Endothelial cell (in vitro differentiated cells): ENCODE measurements around the gene DOCK1. TPM values are rescaled to one million over a fixed set of nuclear protein-coding genes. Genes with fewer than 3 reads are reported as not detected.
A peak's percentile ranks its signal among the peaks of the same experiment; 100 is the strongest.

Experiments used
- DNase-seq: peaks from one replicate; pipeline ENCODE4 v3.0.0; 2021; ENCODE audit warnings: low spot score
- H3K27ac Mint-ChIP-seq: one replicate; pipeline ENCODE4 v1.8.0; 2021; ENCODE audit warnings: mixed read lengths, inconsistent platforms; ENCODE audit not compliant: unreplicated experiment
- H3K27me3 Mint-ChIP-seq: one replicate; pipeline ENCODE4 v1.8.0; 2021; ENCODE audit warnings: mild to moderate bottlenecking, moderate library complexity, mixed read lengths, inconsistent platforms; ENCODE audit not compliant: unreplicated experiment
- H3K36me3 Mint-ChIP-seq: one replicate; pipeline ENCODE4 v1.8.0; 2021; ENCODE audit warnings: mild to moderate bottlenecking, low read depth, mixed read lengths, inconsistent platforms; ENCODE audit not compliant: unreplicated experiment
- H3K4me1 Mint-ChIP-seq: one replicate; pipeline ENCODE4 v1.8.0; 2021; ENCODE audit warnings: mild to moderate bottlenecking, mixed read lengths, inconsistent platforms; ENCODE audit not compliant: unreplicated experiment
- H3K4me3 Mint-ChIP-seq: one replicate; pipeline ENCODE4 v1.8.0; 2021; ENCODE audit warnings: mild to moderate bottlenecking, mixed read lengths, inconsistent platforms; ENCODE audit not compliant: unreplicated experiment
- H3K9me3 Mint-ChIP-seq: one replicate; pipeline ENCODE4 v1.8.0; 2021; ENCODE audit warnings: mixed read lengths, inconsistent platforms; ENCODE audit not compliant: unreplicated experiment
- CTCF ChIP-seq: fragments of 200-600 bp; sonication (generic); IDR thresholded peaks from one replicate; pipeline ENCODE4 v1.5.0; 2021; ENCODE audit warnings: antibody characterized with exemption; ENCODE audit not compliant: unreplicated experiment
- total RNA-seq: library from RNA; stranded (reverse); fragmentation: NEBNext Ultra II Directional; extraction: Animal tissue kit (Norgen Biotek cat#: 25700); gene quantifications from one replicate; pipeline ENCODE4 v1.2.1, GENCODE V29; 2021; ENCODE audit not compliant: unreplicated experiment

The DOCK1 gene
- total RNA-seq, 1 donor from 2014 or later, result 116 TPM

- Mint-ChIP-seq H3K9me3 (no peaks in the 10 kb centered on the region), H3K36me3 (peaks cover 45% of the 10 kb centered on the region), H3K4me3 (no peak overlapping the region), H3K4me1 (peaks cover 37% of the 10 kb centered on the region), H3K27me3 (peaks cover 10% of the 10 kb centered on the region), H3K27ac (no peak overlapping the region)
- DNase-seq, result no peak
- no peak for TF ChIP-seq CTCF
These were observed 24.2 kb downstream of the DOCK1 start for GRCh38 chr10:126929391-126929790.

GRCh38 chr10:126930131-126930882 is 25.1 kb downstream of the DOCK1 start:
- DNase-seq, result no peak
- H3K27me3 Mint-ChIP-seq, result peaks cover 10% of the 10 kb centered on the region
- H3K9me3 Mint-ChIP-seq, result no peaks in the 10 kb centered on the region
- peak overlapping the region; percentile 66 for H3K4me3 Mint-ChIP-seq
- H3K27ac Mint-ChIP-seq, result no peak overlapping the region
- H3K4me1 Mint-ChIP-seq, result peaks cover 42% of the 10 kb centered on the region
- H3K36me3 Mint-ChIP-seq, result peaks cover 45% of the 10 kb centered on the region
- TF ChIP-seq CTCF, result no peak

GRCh38 chr10:126930883-126931503 is 25.8 kb downstream of the DOCK1 start:
- H3K4me3 Mint-ChIP-seq, result no peak overlapping the region
- no peak overlapping the region for H3K27ac Mint-ChIP-seq
- H3K4me1 Mint-ChIP-seq, result peaks cover 48% of the 10 kb centered on the region
- H3K36me3 Mint-ChIP-seq, result peaks cover 45% of the 10 kb centered on the region
- H3K9me3 Mint-ChIP-seq, result no peaks in the 10 kb centered on the region
- H3K27me3 Mint-ChIP-seq, result peaks cover 13% of the 10 kb centered on the region
- no peak for TF ChIP-seq CTCF
- DNase-seq, result no peak

GRCh38 chr10:126931544-126931943 is 26.3 kb downstream of the DOCK1 start:
- Mint-ChIP-seq H3K36me3 (peaks cover 42% of the 10 kb centered on the region), H3K9me3 (no peaks in the 10 kb centered on the region), H3K27me3 (peaks cover 13% of the 10 kb centered on the region), H3K27ac (no peak overlapping the region), H3K4me1 (peaks cover 49% of the 10 kb centered on the region), H3K4me3 (no peak overlapping the region)
- TF ChIP-seq CTCF, result no peak
- DNase-seq, result no peak

- no peak for DNase-seq
- TF ChIP-seq CTCF, result no peak
- H3K27me3 Mint-ChIP-seq, result peaks cover 9% of the 10 kb centered on the region
- H3K36me3 Mint-ChIP-seq, result peaks cover 35% of the 10 kb centered on the region
- no peaks in the 10 kb centered on the region for H3K9me3 Mint-ChIP-seq
- peaks cover 54% of the 10 kb centered on the region for H3K4me1 Mint-ChIP-seq
- H3K4me3 Mint-ChIP-seq, result no peak overlapping the region
- peak overlapping the region; percentile 67 for H3K27ac Mint-ChIP-seq
These were observed 27.3 kb downstream of the DOCK1 start for GRCh38 chr10:126932516-126932915.
